Loucy (cell line): ENCODE data around the gene TSHZ2.

Experiments used
- EZH2phosphoT487 ChIP-seq: fragments of 200-600 bp; IDR thresholded peaks from 2 replicates; pipeline ENCODE4 v1.6.1; 2018; ENCODE audit warnings: antibody characterized with exemption, mild to moderate bottlenecking, moderate library complexity, borderline replicate concordance
- TF ChIP-seq, protein P1 (sequence below): fragments of 200-600 bp; sonication (generic); conservative IDR thresholded peaks from 2 replicates; pipeline ENCODE4 v1.5.1; 2014; ENCODE audit warnings: mild to moderate bottlenecking, antibody characterized with exemption, low read length

DNA sequence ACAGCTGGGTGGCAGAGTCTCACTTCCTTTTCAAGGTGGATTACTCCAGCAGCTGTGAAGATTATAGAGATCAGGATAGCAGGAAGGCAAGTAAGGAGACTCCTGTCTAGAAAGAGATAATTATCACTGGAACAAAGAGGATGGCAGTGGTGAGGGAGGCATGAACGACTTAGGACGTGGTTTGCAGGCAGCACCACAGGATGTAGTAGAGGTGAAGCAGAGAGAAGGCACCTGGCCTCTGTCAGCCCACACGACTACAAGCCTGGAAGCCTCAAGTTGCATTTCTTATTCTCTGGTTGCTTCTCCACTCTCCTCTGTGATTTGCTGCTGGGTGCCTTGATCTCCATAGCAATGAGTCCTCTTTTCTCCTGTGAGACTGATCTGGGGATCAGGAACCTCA, 62.7 kb downstream of the TSHZ2 start:
- TF ChIP-seq, protein P1, sequence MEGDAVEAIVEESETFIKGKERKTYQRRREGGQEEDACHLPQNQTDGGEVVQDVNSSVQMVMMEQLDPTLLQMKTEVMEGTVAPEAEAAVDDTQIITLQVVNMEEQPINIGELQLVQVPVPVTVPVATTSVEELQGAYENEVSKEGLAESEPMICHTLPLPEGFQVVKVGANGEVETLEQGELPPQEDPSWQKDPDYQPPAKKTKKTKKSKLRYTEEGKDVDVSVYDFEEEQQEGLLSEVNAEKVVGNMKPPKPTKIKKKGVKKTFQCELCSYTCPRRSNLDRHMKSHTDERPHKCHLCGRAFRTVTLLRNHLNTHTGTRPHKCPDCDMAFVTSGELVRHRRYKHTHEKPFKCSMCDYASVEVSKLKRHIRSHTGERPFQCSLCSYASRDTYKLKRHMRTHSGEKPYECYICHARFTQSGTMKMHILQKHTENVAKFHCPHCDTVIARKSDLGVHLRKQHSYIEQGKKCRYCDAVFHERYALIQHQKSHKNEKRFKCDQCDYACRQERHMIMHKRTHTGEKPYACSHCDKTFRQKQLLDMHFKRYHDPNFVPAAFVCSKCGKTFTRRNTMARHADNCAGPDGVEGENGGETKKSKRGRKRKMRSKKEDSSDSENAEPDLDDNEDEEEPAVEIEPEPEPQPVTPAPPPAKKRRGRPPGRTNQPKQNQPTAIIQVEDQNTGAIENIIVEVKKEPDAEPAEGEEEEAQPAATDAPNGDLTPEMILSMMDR = no peak
- no peak for TF ChIP-seq EZH2phosphoT487
